NCI-H446 (cell line): ENCODE results near the gene ZNF616.
A peak's percentile ranks its signal among the peaks of the same experiment; 100 is the strongest.

ENCODE experiments used
- DNase-seq, 2 experiments: peaks; one replicate each; lab custom pipeline; 2025; lab: John Stamatoyannopoulos, UW

The ZNF616 gene

DNA sequence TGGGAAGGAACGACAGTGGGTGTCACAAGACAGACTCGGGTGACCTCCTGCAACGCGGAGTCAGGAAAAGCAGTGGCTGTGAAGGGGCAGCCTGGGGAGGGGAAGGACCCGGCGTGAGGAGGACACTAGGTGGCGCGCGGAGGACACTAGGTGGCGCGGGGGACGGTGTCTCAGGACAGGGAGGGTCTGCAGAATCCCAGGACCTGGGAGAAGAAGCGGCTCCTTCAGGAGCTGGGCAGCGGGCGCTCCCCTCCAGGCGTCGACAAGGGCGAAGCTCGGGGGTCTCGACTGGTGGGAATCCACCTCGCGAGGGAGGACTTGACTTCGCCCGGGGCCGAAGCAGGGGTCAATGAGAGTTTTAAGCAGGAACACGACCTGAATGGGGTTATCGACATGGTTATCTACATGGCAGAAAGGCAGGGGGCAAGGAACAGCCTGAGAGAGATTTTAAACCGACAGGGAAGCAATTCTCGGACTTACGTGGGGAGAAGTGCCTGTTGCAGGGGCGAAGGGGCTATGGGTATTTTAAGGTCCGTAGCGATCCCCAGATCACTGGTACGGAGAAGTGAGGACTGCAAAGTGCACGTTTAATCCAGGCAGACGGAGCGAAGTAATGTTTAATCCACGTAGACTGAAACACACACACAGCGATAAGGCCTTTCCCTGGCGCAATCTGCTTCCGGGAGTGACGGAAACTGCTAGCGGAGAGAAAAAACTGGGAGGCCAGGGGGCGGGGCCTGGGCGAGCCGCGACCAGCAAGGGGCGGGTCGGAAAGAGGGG, at the start of gene ZNF616:
ZNF616 (minus strand) TSS at position 687 of the 780 bp plus-strand sequence. CDS start 9,426 bp downstream, outside the sequence.
- peak; percentile 76 to 91 for DNase-seq

DNA sequence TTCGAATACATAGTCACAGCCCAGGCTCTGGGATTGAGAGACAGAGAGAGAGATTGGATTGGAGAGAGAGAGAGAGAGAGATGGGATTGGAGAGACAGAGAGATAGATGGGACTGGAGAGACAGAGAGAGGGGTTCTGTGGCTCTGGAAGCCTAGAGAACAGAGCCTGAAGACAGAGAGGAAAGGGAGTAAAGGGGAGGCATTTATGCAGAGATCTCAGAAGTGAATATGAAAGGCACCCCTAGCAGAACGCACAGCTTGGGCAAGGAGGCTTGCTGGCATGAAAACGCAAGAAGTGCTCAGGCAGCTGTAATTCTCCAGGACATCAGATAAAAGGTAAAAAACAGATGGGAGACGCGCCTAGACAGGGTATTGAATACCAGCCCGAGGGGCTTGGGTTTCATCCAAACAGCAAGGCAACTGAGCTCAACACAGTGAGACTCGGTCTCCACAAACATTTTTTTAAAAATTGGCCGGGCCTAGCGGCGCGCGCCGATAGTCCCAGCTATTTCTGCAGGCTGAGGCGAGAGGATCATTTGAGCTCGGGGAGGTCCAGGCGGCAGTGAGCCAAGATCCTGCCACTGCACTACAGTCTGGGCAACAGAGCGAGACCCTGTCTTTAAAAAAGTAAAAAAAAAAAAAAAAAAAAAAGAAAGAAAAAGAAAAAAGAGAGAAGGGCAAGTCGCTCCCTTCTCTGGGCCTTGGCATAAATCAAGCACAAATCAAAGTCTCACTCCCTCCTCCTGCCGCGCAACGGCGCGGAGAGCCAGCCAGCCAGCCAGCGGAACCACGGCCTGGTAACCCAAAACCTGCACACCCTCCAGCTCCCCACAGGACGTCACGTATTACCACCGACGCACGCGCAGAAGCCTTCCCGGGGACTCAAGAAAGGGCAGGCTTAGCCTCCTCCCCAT, 49.3 kb upstream of the ZNF616 start:
- peak; percentile 61 to 86 for DNase-seq

DNA sequence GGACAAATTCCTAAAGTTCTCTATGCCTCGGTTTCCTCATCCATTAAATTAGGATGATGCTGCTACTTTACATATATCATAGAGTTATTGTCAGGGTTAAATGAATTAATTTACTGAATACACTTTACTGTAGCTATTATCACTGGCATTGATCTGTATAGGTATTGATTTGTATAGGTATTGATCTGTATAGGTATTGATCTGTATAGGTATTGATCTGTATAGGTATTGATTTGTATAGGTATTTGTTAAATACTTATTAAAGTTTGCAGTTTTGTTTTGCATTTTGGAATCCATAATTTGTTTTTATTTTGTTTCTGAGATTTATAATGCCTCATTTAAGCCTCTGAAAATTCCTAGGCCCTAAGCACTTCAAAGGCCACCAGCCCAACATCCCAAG, 47.7 kb upstream of the ZNF616 start:
- no peak for DNase-seq

DNA sequence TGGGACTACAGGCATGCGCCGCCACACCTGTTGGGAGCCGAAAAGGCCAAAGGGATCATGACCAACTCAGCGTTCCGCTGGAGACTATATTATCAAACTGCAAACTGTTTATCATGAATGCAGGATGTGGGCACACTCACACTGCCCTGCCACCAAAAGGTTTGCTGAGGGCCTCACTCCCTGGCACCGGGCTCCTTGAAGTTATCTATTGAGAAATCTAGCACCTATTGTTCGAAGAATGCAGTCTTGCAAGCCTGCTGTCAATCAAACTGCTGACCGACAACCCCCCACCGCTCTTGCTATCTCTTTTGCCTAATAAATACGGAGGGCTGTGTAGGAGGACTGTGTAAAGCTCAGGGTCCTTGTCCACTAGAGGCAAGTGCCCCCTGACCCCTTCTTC, 36.8 kb upstream of the ZNF616 start:
- no peak for DNase-seq

DNA sequence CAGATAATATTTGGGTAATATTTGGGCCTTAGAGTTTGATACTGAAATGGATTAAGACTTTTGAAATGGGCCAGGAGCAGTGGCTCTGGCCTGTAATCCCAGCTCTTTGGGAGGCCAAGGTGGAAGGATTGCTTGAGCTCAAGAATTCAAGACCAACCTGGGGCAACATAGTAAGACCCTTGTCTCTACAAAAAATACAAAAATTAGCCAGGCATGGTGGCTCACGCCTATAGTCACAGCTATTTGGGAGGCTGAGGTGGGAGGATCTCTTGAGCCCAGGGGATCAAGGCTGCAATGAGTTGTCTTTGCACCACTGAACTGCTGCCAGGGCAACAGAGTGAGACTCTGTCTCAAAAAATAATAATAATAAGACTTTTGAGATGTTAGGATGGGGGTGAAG, 32.6 kb upstream of the ZNF616 start:
- no peak for DNase-seq

DNA sequence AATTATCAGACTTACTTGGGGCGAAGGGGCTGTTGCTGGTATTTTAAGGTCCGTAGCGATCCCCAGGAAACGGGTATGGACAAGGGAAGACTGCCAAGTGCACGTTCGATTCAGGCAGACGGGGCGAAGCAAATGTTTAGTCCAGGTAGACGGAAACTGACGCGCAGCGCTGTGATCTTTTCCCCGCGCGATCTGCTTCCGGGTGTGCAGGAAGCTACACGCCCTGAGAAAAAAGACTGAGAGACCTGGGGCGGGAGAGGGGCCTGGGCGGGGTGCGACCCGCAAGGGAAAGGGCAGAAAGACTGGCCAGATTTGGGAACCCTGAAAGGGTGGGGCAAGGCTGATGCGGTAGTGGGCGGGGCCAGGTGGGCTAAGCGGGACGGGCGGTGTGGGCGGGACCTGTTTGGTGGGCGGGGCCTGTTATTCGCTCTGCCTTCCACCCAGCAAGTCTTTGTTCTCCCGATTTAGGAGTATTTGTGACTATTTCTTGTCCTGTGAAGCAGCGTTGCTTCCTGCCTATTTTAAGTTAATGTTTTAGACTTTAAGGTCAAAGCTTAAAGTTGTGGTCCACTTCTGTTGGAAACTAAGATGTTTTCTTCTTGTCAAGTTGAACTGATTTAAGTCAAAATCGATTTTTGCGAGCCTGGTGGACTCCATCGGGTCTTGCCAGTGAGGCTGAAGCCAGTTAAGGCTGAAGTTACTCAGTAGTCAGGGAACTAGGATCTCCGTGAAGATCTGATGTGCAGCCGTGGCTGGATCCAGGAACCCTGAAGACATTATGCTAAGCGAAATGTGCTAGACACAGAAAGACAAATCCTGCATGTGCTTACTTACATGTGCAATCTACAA, 31.8 kb upstream of the ZNF616 start, which contains the start of gene ZNF836:
ZNF836 (minus strand) TSS at position 301 of the 849 bp plus-strand sequence. CDS start 3,549 bp downstream, outside the sequence.
- DNase-seq: peak in 1 of 2 experiments; percentile 34

DNA sequence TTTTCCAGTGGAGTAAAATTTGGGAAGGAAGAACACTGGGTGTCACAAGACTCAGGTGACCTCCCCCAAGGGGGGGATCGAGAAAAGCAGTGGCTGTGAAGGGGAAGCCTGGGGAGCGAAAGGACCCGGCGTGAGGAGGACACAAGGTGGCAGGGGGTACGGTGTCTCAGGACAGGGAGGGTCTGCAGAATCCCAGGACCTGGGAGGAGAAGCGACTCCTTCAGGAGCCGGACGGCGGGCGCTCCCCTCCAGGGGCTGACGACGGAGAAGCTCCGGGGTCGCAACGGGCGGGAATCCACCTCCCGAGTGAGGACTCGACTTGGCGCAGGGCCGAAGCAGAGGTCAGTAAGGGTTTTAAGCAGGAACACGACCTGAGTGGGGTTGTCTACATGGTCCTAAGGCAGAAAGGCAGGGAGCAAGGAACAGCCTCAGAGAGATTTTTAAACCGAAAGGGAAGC, 31.2 kb upstream of the ZNF616 start:
- no peak for DNase-seq

DNA sequence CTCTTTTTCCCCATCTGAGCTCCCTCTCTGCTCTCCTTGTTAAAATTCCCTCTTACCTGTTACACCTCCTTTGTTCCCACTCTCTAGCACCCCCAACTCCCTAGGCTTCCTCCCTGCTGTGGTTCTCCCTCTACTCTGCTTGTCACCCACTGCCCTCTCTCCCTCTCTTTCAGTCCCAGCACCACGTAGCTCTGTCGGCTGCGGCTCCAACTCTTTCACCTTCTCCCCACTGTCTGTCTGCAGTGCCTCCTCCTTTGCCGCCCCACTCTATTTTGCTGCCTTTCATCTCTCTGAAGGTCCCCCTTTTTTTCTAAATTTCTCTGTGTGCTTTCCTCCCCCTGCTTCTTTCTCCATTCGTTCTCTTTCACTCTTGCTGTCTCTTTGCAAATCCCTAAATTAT, 30.6 kb upstream of the ZNF616 start:
- DNase-seq: no peak

DNA sequence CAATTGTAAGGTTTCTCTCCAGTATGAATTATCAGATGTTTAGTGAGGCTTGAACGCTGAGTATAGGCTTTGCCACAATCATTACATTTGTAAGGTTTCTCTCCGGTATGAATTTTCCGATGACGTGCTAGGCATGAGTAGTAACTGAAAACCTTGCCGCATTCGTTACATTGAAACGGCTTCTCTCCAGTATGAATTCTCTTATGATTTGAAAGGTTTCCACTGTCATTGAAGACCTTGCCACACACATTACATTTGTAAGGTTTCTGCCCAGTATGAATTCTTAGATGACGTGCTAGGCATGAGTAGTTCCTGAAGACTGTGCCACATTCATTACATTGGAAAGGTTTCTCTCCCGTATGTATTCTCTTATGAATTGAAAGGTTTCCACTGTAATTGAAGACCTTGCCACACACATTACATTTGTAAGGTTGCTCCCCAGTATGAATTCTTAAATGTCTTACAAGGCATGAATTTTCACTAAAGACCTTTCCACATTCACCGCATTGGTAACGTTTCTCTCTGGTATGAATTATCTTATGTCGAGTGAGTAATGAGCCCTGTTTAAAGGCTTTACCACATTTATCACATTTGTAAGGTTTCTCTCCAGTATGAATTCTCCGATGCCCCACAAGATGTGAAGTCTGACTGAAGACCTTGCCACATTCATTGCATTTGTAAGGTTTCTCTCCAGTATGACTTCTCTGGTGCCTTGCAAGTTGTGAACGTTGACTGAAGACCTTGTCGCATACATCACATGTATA, 16.0 kb upstream of the ZNF616 start:
- DNase-seq: no peak

DNA sequence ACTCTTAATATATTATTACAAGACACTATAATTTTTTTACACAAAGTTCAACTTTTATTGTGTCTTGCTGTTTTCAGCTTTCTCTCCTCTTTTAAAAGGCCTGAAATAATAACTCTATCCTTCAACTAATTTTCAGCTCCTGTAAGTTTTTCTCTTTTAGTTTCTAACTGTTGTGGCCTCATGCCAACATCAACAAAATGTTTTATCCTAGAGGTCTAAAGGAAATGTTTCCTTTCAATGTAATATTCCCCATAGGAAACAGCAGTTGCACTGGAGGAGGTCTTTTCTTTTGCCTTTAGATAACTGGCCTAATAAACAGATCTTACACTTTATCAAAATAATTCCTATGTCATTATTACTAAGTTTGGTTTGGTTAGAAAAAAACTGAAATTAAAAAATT, 8.5 kb upstream of the ZNF616 start:
- DNase-seq: no peak

DNA sequence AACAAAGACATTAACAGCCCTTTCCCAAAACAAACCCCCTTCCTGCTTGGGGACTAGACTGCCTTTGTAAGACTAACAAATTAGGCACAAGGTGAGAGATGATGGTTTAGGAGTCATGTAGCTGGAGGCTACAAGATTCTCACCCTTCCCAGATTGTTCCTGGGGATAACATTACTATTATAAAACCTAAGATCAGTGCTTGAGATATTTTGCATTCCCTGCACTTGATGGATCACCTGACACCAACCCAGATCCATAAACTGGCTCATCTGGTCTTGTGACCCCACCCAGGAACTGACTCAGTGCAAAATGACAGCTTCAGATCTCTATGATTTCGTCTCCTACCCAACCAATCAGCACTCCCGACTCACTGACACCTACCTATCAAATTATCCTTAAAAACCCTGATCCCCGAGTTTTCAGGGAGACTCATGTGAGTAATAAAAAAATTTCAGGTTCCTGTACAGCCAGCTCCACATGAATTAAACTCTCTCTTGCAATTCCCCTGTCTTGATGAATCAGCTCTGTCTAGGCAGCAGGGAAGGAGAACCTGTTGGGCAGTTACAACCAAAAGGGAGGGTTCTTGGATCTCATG, 2.4 kb upstream of the ZNF616 start:
- DNase-seq: no peak

DNA sequence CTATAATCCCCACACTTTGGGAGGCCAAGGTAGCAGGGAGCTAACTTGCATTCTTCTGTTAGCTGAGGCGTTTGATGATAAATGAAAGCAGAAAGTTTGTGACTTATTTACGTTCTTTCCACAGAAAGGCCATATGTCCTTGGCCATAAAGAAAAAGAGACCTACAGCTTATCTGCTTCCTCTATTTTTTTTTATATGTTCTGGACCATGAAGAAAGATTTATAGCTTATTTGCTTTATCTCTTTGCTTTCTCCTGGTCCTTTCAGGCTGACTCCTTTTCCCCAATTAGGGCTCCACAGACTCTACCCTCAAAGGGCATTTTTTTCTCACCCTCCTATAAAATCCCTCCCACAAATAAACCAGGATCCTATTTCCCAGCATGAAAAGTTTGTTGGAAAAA, 1.5 kb upstream of the ZNF616 start:
- no peak for DNase-seq

DNA sequence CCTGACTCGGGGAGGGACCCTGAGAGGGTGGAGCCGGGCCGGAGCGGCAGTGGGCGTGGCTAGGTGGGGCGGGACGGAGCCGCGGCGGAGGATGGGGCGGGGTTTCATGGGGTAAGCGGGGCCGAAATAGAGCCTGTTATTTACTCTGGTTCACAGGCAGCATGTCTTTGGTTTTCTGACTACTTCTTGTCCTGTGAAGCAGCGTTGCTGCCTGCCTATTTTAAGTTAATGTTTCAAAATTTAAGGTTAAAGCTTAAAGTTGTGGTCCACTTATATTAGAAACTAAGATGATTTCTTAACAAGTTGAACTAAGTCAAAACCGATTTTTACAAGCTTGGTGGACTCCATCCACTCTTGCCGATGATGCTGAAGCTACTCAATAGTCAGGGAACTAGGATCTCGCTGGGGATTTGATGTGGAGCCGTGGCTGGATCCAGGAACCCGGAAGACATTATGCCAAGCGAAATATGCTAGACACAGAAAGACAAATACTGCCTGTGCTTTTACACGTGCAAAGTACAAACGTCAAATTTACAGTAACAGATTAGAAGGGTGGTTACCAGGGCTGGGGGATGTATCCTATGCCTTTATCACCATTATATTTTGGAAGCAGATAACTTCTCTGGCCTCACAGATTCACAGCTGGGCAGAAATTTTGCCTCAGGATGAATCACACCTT, 433 bp upstream of the ZNF616 start:
- no peak for DNase-seq

DNA sequence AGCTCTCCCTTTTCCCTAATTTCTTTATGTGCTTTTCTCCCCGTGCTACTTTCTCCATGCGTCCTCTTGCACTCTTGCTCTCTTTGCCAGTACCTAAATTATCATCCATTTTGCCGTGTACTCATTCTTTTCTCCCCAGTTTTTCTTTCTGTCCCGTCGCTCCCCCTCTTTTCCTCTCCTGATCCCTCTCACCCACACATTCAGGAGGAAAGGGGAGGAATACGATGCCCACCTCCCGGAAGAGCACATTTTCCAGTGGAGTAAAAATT, 821 bp downstream of the ZNF616 start:
- DNase-seq: no peak

DNA sequence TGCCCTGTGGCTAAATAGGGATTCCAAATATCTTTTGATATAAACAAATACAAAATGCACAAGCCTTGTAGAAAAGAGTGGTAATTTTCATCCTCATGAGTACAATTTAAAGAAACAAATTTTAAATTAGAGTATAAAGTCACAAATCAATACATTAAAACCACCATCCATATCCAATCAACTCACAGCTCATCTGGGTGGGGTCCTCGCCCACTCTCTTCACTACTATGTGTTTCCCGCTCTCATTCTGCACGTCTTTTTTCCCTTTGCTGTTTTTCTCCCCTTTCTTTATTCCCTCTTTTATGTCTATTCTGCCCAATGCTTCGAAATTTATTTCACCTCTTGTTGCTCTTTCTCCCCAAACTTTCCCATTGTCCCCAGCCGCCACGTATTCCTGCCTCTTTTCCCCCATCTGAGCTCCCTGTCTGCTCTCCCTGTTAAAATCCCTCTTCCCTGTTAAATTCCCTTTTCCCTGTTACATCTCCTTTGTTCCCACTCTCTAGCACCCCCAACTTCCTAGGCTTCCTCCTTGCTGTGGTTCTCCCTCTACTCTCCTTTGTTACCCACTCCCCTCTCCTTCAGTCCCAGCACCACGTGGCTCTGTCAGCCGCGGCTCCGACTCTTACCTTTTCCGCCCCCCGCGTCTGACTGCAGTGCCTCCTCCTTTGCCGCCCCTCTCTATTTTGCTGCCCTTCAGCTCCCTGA, 1.3 kb downstream of the ZNF616 start:
- DNase-seq: no peak

DNA sequence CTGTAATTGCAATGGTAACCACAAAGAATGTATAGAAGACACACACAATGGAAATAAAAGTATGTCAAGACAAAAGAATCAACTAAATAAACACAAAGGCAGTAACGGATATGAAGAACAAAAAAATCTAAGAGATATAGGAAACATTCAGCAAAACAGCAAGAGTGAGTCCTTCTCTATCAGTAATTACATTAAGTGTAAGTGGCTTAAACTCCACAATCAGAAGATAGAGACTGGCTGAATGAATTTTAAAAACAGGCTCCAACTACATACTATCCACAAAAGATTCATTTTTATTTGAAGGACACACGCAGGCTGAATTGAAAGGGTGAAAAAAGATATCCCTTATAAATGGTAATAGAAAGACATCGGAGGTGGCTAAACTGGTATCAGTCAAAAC, 19.5 kb downstream of the ZNF616 start:
- no peak for DNase-seq

DNA sequence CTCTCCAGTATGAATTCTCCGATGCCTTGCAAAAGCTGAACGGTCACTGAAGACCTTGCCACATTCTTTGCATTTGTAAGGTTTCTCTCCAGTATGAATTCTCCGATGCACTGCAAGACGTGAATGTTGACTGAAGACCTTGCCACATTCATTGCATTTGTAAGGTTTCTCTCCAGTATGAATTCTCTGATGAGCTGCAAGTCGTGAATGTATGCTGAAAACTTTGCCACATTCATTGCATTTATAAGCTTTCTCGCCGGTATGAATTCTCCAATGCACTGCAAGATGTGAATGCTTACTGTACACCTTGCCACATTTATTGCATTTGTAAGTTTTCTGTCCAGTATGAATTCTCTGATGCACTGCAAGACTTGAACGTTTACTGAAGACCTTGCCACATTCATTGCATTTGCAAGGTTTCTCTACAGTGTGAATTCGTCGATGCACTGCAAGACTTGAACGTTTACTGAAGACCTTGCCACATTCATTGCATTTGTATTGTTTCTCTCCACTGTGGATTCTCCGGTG, 24.1 kb downstream of the ZNF616 start:
- no peak for DNase-seq

DNA sequence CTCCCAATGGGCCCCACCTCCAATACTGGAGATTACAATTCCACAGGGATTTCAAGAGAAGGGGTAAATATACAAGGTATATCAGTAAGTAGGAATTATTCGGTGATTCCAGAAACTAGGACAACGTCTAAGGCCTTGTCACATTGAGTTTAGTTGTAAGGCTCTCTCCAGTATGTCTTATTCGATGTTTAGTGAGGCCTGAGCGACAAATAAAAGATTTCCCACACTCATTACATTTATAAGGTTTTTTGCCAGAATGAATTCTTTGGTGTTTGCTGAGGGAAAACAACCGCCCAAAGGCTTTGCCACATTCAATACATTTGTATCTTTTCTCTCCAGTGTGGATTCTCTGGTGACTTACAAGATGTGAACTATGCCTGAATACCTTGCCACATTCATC, 25.0 kb downstream of the ZNF616 start:
- DNase-seq: no peak

DNA sequence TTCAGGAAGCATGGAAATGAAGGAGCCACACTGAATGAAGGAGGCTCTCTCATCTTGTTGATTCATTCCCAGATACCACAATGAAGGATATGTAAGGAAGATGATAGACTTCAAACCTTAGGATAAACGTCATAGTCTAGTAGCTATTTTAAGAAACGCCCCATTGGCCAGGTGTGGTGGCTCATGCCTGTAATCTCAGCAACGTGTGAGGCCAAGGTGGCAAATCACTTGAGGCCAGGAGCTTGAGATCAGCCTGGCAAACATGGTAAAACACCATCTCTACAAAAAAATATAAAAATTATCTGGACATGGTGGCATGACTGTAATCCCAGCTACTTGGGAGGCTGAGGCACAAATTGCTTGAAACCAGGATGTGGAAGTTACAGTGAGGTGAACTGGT, 27.1 kb downstream of the ZNF616 start:
- DNase-seq: no peak

DNA sequence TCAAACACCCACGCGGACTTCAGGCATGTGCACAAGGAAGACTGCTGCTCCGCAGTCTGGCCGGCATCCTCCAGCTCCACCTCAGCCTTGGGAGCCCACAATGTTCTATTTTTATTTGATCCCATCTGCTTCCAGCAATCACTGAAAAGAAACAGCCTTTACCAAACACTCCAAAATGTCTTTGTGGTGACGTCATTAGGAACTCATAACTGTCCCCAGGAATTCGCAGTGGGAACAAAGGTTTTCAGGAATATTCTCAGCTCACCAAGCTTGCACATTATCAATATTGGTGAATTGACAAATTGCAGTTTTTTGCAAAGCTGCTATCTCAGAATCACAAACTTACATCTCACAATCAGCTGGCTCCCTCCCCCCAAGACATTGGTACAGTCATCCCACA, 29.0 kb downstream of the ZNF616 start:
- no peak for DNase-seq
